GM18867 (cell line): ENCODE data around the gene PRMT3.
"Not testable (repeated sequence)": the region's sequence is repeated elsewhere in the genome, so short reads cannot be mapped to it uniquely, and the experiment has no call there.

Experiments used
- ATAC-seq: cut with Tn5 transposase; IDR thresholded peaks from one replicate; pipeline ENCODE4 v1.9.1; 2021; ENCODE audit warnings: mild to moderate bottlenecking, moderate library complexity; ENCODE audit not compliant: unreplicated experiment

The PRMT3 gene

GRCh38 chr11:20387261-20388095 lies at the start of gene PRMT3:
PRMT3 (plus strand) TSS chr11:20387716; CDS start chr11:20387747, 31 bp downstream.
- peak; percentile 84 for ATAC-seq

- no peak for ATAC-seq
Observed at GRCh38 chr11:20342347-20343141, 45.0 kb upstream of the PRMT3 start.

- no peak for ATAC-seq
Observed at GRCh38 chr11:20351136-20351535, 36.4 kb upstream of the PRMT3 start.

GRCh38 chr11:20351751-20352262 lies 35.7 kb upstream of the PRMT3 start:
- no peak for ATAC-seq

GRCh38 chr11:20353829-20354434 lies 33.6 kb upstream of the PRMT3 start:
- peak; percentile 41 for ATAC-seq

GRCh38 chr11:20355221-20356219 lies 32.0 kb upstream of the PRMT3 start:
- peak; percentile 90 for ATAC-seq

- no peak for ATAC-seq
Observed at GRCh38 chr11:20357150-20357549, 30.4 kb upstream of the PRMT3 start.

- ATAC-seq, result peak; percentile 62
Observed at GRCh38 chr11:20360650-20361049, 26.9 kb upstream of the PRMT3 start.

- ATAC-seq, result no peak
Observed at GRCh38 chr11:20362481-20362880, 25.0 kb upstream of the PRMT3 start.

GRCh38 chr11:20363149-20363499 lies 24.4 kb upstream of the PRMT3 start:
- ATAC-seq, result peak; percentile 2

GRCh38 chr11:20363500-20364340 lies 23.8 kb upstream of the PRMT3 start, which contains the start of gene HTATIP2:
HTATIP2 (plus strand) TSS chr11:20363714; CDS start chr11:20364238, 524 bp downstream.
- peak; percentile 89 for ATAC-seq

- ATAC-seq, result no peak
Observed at GRCh38 chr11:20364341-20364792, 23.1 kb upstream of the PRMT3 start.

- ATAC-seq, result not testable (repeated sequence)
Observed at GRCh38 chr11:20365465-20365864, 22.1 kb upstream of the PRMT3 start.

- ATAC-seq, result no peak
Observed at GRCh38 chr11:20367313-20367948, 20.1 kb upstream of the PRMT3 start.

- ATAC-seq, result no peak
Observed at GRCh38 chr11:20368438-20368837, 19.1 kb upstream of the PRMT3 start.

- ATAC-seq, result no peak
Observed at GRCh38 chr11:20369826-20370225, 17.7 kb upstream of the PRMT3 start.

GRCh38 chr11:20372081-20372626 lies 15.4 kb upstream of the PRMT3 start:
- ATAC-seq, result no peak

GRCh38 chr11:20373147-20373546 lies 14.4 kb upstream of the PRMT3 start:
- ATAC-seq, result no peak
